ENCODE measurements around the gene STK17B.

DNA sequence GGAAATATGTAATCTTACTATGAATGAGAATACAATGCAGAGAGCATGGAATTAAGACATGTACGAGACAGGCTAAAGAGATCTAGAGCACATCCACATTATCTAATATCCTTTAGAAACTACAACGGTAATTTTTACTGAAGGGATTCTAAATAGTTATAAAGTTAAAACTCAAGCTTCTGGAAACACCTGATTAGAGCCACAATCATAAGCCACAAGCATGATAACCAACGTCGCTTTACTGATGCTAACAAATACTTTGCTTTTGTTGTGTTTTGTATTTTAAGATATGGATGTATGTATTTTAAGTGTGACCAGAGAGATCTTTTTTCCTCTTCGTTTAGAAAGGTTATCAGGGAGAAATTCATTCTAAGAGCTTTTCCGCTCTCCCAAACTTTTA is 44.0 kb upstream of the STK17B start:
- TF ChIP-seq EZH2phosphoT487 (IDR thresholded peaks at IDR 0.05; ENCODE audit: borderline replicate concordance) (no peak), CTCF (conservative IDR thresholded peaks at IDR 0.05; ENCODE audit: low read length) (no peak)
